ENCODE measurements around the gene GXYLT2.

GXYLT2 gene

DNA sequence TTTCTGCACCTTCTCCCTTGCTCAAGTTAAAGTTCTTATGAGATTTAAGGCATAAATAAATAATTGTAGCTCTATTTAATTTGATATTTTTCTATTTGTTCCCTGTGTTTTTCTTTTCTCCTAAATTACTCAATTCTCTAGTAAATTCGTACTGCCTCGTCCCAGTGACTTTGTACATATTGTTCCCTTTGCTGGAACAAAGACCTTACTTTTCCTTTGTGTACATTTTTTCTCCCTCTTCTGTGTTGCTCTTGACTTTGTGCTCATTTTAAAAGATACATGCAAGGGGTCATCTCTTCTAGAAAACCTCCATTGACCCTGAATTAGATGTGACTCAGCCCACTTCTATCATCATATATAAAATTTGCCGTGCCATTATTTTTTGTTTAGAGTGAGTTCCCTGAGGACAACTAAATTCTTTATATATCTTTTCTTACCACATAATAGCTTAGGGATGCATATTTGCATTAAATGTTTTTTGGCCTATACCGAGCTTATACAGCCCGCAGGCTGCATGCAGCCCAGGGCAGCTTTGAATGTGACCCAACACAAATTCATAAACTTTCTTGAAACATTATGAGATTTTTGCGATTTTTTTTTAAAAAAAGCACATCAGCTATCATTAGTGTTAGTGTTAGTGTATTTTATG lies 138.4 kb downstream of the GXYLT2 start:
- no peaks in the 10 kb centered on the region for H3K9me3 ChIP-seq (ENCODE audit: control insufficient read depth, insufficient read depth, low read depth, low read length)
- peaks cover 7% of the 10 kb centered on the region for H3K4me1 ChIP-seq (ENCODE audit: control insufficient read depth, insufficient read depth, low read length)
- no peak overlapping the region for H3K4me3 ChIP-seq (ENCODE audit: low read depth, low read length)
- CTCF ChIA-PET = interaction anchor here (0.6 to 2.1 kb wide), 3 partner anchors 28 to 59 kb away, joined by 3 to 6 read pairs (median 4); no protein-coding TSS in a partner anchor
- no peak overlapping the region for H3K27ac ChIP-seq (ENCODE audit: extremely low read depth, low read depth, low read length)
- TF ChIP-seq ZNF2 (tag by site-specific recombination; IDR thresholded peaks at IDR 0.05) (no peak), ZNF571 (tag by site-specific recombination; IDR thresholded peaks at IDR 0.05) (no peak), ZBTB11 (tag by site-specific recombination; conservative IDR thresholded peaks at IDR 0.05; ENCODE audit: low read depth) (no peak), ZNF155 (tag by site-specific recombination; IDR thresholded peaks at IDR 0.05) (no peak)
- no peaks in the 10 kb centered on the region for H3K36me3 ChIP-seq (ENCODE audit: control insufficient read depth in 2 of 2, insufficient read depth in 1 of 2, low read length in 2 of 2)
- POLR2A ChIA-PET = no interaction called here

All from HEK293 (cell line).